Liver (tissue), 9 donors: Measurements from ENCODE around the gene SUPT20HL1. TPM values are rescaled to one million over a fixed set of nuclear protein-coding genes. Genes with fewer than 3 reads are reported as not detected.
"Not testable (repeated sequence)": the region's sequence is repeated elsewhere in the genome, so short reads cannot be mapped to it uniquely, and the experiment has no call there.

Source experiments
- DNase-seq: peaks from one replicate; pipeline ENCODE4 v3.0.0-alpha.2; 2017; ENCODE audit warnings: low spot score
- H3K27ac ChIP-seq, 2 donors: one replicate each; pipeline ENCODE4 v1.7.0; 2013; ENCODE audit warnings: inconsistent platforms in 2 of 2, low read length in 2 of 2, control low read depth in 1 of 2, low read depth in 1 of 2, mild to moderate bottlenecking in 1 of 2
- H3K27me3 ChIP-seq, 4 donors: one replicate each; pipeline versions ENCODE4 v1.6.1 to v1.7.0; 2013; ENCODE audit warnings: low read length in 3 of 4, inconsistent platforms in 1 of 4, mild to moderate bottlenecking in 1 of 4, moderate library complexity in 1 of 4; ENCODE audit not compliant: control insufficient read depth in 4 of 4, insufficient read depth in 4 of 4
- H3K36me3 ChIP-seq, 4 donors: one replicate each; pipeline versions ENCODE4 v1.6.1 to v1.7.0; 2013; ENCODE audit warnings: low read length in 3 of 4, mild to moderate bottlenecking in 3 of 4, low read depth in 1 of 4, moderate library complexity in 1 of 4; ENCODE audit not compliant: control insufficient read depth in 4 of 4, insufficient read depth in 3 of 4
- H3K4me1 ChIP-seq, 4 donors: one replicate each; pipeline versions ENCODE4 v1.6.1 to v1.7.0; 2013; ENCODE audit warnings: low read length in 3 of 4, mild to moderate bottlenecking in 3 of 4, moderate library complexity in 1 of 4; ENCODE audit not compliant: control insufficient read depth in 4 of 4, insufficient read depth in 4 of 4
- H3K4me3 ChIP-seq, 3 donors: one replicate each; pipeline versions ENCODE4 v1.6.1 to v1.7.0; 2013; ENCODE audit warnings: low read length in 3 of 3, control low read depth in 1 of 3, low read depth in 1 of 3, mild to moderate bottlenecking in 1 of 3
- H3K9ac ChIP-seq, 2 donors: one replicate each; pipeline ENCODE4 v1.7.0; 2013; ENCODE audit warnings: low read length in 2 of 2, mild to moderate bottlenecking in 2 of 2, moderate library complexity in 2 of 2, control low read depth in 1 of 2, low read depth in 1 of 2
- H3K9me3 ChIP-seq, 4 donors: one replicate each; pipeline versions ENCODE4 v1.6.1 to v1.7.0; 2013; ENCODE audit warnings: low read length in 3 of 4; ENCODE audit not compliant: control insufficient read depth in 4 of 4
- FOXA1 ChIP-seq: IDR thresholded peaks from 2 replicates; pipeline ENCODE4 v1.6.1; 2016; ENCODE audit warnings: antibody characterized with exemption
- FOXA2 ChIP-seq: IDR thresholded peaks from 2 replicates; pipeline ENCODE4 v1.6.1; 2016; ENCODE audit warnings: antibody characterized with exemption
- HNF4A ChIP-seq, 2 donors: conservative IDR thresholded peaks; 2 replicates each; pipeline ENCODE4 v1.6.1; 2016; ENCODE audit warnings: antibody characterized with exemption in 2 of 2, mild to moderate bottlenecking in 2 of 2
- HNF4G ChIP-seq: IDR thresholded peaks from 2 replicates; pipeline ENCODE4 v1.6.1; 2016; ENCODE audit warnings: antibody characterized with exemption
- JUND ChIP-seq, 2 donors: IDR thresholded peaks; 2 replicates each; pipeline ENCODE4 v1.6.1; 2016; ENCODE audit warnings: antibody characterized with exemption in 2 of 2
- NR2F2 ChIP-seq: IDR thresholded peaks from 2 replicates; pipeline ENCODE4 v1.6.1; 2016; ENCODE audit warnings: antibody characterized with exemption
- REST ChIP-seq: IDR thresholded peaks from 2 replicates; pipeline ENCODE4 v1.6.1; 2016; ENCODE audit warnings: antibody characterized with exemption, mild to moderate bottlenecking
- SP1 ChIP-seq: IDR thresholded peaks from 2 replicates; pipeline ENCODE4 v1.6.1; 2018; ENCODE audit warnings: antibody characterized with exemption, mild to moderate bottlenecking
- TAF1 ChIP-seq: conservative IDR thresholded peaks from 2 replicates; pipeline ENCODE4 v1.6.1; 2016; ENCODE audit warnings: antibody characterized with exemption, mild to moderate bottlenecking
- WGBS: extraction: QIAGEN DNeasy Blood & Tissue Kit; methylation state at CpG from one replicate; pipeline ENCODE4 v1.1.7; 2013; 5-methylcytosine and 5-hydroxymethylcytosine counted together
- polyA plus RNA-seq, 2 donors: library from polyadenylated mRNA; stranded (reverse) in 1 of 2; unstranded in 1 of 2; fragments of 200-250 nt in 1 of 2; fragments of >200 nt in 1 of 2; fragmentation: Nextera tagmentation in 1 of 2; extraction: Ambion mirVana in 1 of 2; gene quantifications; one replicate each; pipeline versions ENCODE4 v1.2.1 to v1.2.3, GENCODE V29; 2013 to 2015
- total RNA-seq, 2 donors: library from RNA; depleted of rRNA; stranded (reverse); fragments of >200 nt; gene quantifications; one replicate each; pipeline ENCODE4 v1.2.3, GENCODE V29; 2014
- TF ChIP-seq, protein P1 (sequence below): IDR thresholded peaks from 2 replicates; pipeline ENCODE4 v1.6.1; 2016; ENCODE audit warnings: antibody characterized with exemption
- donor health status: healthy.
- donor health status: healthy.
- donor health status: healthy.
- donor health status: healthy.
- donor health status: healthy.

SUPT20HL1 gene
- total RNA-seq (not detected), polyA plus RNA-seq (not detected)

DNA sequence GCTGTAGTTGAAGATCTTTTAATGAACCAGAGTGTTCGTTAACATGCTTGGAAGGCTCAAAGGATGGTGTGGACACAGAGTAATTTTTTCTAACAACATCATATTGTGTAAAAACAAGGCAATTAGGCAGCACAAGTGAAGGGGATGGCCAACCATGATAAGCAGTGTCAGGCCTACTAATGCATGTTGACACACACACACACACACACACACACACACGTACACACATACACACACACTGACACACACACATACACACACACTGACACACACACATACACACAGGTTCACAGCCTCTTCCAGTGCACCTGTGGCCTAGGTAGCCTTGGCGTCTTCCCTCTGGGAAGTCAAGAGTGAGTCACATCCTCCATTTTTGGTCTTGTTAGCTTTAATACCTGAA lies at the start of gene SUPT20HL1:
SUPT20HL1 (plus strand) TSS at position 368 of the 400 bp plus-strand sequence. CDS start 2,122 bp downstream, outside the sequence.
- Histone ChIP-seq H3K27me3 (no peaks in the 10 kb centered on the region), H3K36me3 (no peaks in the 10 kb centered on the region), H3K4me3 (no peak within 1 kb of the TSS), H3K9ac (no peak within 1 kb of the TSS), H3K4me1 (no peaks in the 10 kb centered on the region), H3K27ac (no peak within 1 kb of the TSS), H3K9me3 (peaks cover 0 to 2% (median 0%) of the 10 kb centered on the region in 4 donors)
- TF ChIP-seq SP1 (no peak), NR2F2 (no peak)
- WGBS: 91% methylated on average over 3 of the region's 3 CpGs
- DNase-seq: no peak

DNA sequence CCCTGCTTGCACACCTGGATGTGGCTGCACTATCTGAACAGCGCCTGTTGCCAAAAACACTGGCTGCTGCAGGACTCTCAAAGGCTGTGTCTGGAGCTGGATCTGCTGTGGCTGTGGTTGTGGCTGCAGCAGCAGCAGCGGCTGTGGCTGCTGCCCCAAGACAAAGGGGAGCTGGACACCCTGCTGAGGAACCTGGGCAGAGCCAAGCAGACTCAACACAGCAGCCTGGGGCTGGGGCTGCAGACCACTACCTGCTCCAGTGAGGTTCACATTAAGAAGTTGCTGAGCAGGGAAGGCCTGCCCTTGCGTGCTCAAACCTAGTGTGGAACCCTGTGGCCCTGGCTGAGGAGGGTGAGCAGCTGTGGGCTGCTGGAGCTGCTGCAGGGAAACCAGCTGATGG lies 49.5 kb upstream of the SUPT20HL1 start:
- H3K27me3 ChIP-seq, H3K4me1 ChIP-seq, H3K27ac ChIP-seq, H3K9me3 ChIP-seq, H3K4me3 ChIP-seq, H3K36me3 ChIP-seq, DNase-seq, H3K9ac ChIP-seq: not testable (repeated sequence)
- 88% methylated on average over 3 of the region's 3 CpGs for WGBS

DNA sequence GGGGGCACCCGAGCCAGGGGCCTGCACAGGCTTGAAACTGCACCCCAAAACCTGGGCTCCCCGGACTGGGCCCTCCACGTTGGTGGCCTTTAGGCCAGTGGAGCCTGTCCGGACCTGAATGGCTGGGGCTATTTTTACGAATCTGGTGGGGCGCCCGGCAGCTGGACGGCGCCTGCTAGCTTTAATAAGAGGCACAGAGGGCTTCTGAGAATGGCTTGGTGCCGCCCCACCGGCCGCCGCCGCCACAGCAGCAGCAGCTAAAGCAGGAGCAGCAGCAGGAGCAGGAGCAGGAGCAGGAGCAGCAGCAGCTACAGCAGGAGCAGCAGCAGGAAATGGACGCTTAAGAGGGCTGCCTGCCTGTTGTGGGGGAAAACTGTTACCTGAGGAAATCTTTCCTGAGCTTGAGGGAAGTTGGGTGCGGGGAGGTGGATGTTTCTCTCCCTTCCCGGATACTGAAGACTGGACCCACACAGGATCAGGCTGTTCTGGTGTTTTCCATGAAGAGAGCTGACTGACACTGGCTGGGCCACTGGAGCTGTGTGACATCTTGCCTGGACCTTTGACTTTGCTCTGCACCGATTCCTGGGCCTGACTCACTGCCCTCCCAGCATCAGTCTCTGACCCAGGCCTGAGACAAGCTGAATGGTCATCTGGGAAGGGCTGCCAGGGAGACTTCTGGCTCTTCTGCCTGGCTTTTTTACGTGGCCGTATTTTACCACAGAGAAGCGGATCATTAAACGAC lies 48.8 kb upstream of the SUPT20HL1 start:
- not testable (repeated sequence) for H3K4me3 ChIP-seq, H3K27me3 ChIP-seq, H3K4me1 ChIP-seq, DNase-seq, H3K9ac ChIP-seq, H3K27ac ChIP-seq, H3K36me3 ChIP-seq, H3K9me3 ChIP-seq
- WGBS: 89% methylated on average over 21 of the region's 22 CpGs

- H3K9me3 ChIP-seq, DNase-seq, H3K27me3 ChIP-seq, H3K4me1 ChIP-seq, H3K36me3 ChIP-seq, H3K4me3 ChIP-seq, H3K27ac ChIP-seq, H3K9ac ChIP-seq: not testable (repeated sequence)
- 87% methylated on average over 6 of the region's 6 CpGs for WGBS
These were observed 48.2 kb upstream of the SUPT20HL1 start for GRCh38 chrX:24312249-24312607.

DNA sequence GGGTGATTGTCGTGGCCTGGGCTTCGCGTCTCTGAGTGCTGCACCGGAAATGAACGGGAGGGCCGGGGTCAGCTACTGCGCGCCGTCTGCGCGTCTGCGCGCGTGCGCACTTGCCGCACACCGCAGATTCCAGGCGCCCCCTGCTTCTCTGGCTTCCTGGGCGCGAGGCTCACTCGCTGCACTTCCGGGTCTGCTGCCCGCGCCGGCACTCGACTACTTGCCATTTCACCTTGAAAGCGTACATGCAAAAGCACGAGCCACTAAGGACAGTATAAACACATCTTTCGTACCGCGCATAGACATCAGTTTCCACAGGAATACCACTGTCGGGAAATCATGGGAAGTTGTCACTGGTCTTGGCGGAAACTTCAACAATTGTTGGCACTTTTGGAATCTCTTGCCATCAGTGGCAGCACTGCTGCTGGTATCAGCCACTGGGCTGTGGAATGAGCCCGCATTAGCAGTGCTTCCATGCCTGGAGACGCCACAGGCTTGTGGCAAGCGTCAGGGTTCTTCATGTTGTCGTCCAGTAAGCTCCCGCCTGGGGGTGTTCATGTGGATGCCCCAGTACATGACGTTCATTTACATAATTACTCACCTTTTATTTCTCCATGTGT lies 46.3 kb upstream of the SUPT20HL1 start, which contains the start of gene SUPT20HL2:
SUPT20HL2 (minus strand) TSS at position 51 of the 617 bp plus-strand sequence. CDS start 754 bp downstream, outside the sequence.
- Histone ChIP-seq H3K9ac (no peak within 1 kb of the TSS), H3K9me3 (no peaks in the 10 kb centered on the region), H3K36me3 (no peaks in the 10 kb centered on the region), H3K4me1 (no peaks in the 10 kb centered on the region), H3K27ac (no peak within 1 kb of the TSS), H3K27me3 (no peaks in the 10 kb centered on the region), H3K4me3 (no peak within 1 kb of the TSS)
- 94% methylated on average over 39 of the region's 39 CpGs for WGBS
- no peak for DNase-seq
- no peak for TF ChIP-seq FOXA1
- TF ChIP-seq JUND (IDR thresholded peaks at IDR 0.05): no peak
- TF ChIP-seq, protein P1, sequence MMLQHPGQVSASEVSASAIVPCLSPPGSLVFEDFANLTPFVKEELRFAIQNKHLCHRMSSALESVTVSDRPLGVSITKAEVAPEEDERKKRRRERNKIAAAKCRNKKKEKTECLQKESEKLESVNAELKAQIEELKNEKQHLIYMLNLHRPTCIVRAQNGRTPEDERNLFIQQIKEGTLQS: no peak
- TF ChIP-seq TAF1: no peak
- TF ChIP-seq HNF4G: no peak
- no peak for TF ChIP-seq REST
- no peak for TF ChIP-seq FOXA2
- no peak for TF ChIP-seq NR2F2
- TF ChIP-seq HNF4A (conservative IDR thresholded peaks at IDR 0.05): no peak
- TF ChIP-seq SP1: no peak
